ENCODE measurements around the gene CLEC1B.
"Not testable (repeated sequence)": the region's sequence is repeated elsewhere in the genome, so short reads cannot be mapped to it uniquely, and the experiment has no call there.

CLEC1B gene

GRCh38 chr12:10018386-10018785 lies 19.5 kb upstream of the CLEC1B start:
- Histone ChIP-seq H3K27me3 (ENCODE audit: control insufficient read depth, insufficient read depth, low read length) (no peaks in the 10 kb centered on the region), H3K4me3 (ENCODE audit: low read length) (no peak overlapping the region), H3K9ac (ENCODE audit: low read length) (no peak overlapping the region), H3K9me3 (ENCODE audit: control insufficient read depth, low read depth, low read length) (no peaks in the 10 kb centered on the region), H3K4me1 (ENCODE audit: control insufficient read depth, low read depth, low read length) (peaks cover 10% of the 10 kb centered on the region), H3K27ac (ENCODE audit: low read length) (no peak overlapping the region), H3K36me3 (ENCODE audit: control insufficient read depth, low read depth, low read length) (no peaks in the 10 kb centered on the region)

DNA sequence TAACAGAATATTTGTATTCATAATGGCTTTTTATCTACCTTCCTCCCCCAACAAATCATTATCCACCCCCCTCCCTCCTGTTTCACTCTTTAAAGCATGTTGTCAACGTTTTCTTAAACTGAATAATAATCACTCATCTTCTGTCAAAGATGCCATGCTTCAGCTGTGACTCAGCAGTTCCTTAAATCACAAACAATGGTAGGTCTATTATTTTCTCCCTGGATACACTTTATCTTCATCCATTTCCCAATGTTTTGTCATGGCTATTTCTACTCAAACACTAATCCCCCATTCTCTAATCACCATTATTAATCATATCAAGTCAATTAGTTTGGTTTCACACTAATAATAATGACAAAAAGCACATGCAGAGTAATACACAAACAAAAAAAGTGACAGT lies 18.0 kb upstream of the CLEC1B start:
- no peaks in the 10 kb centered on the region for H3K9me3 ChIP-seq (ENCODE audit: control insufficient read depth, low read depth, low read length)
- no peak overlapping the region for H3K4me3 ChIP-seq (ENCODE audit: low read length)
- H3K9ac ChIP-seq (ENCODE audit: low read length), result no peak overlapping the region
- H3K27me3 ChIP-seq (ENCODE audit: control insufficient read depth, insufficient read depth, low read length), result no peaks in the 10 kb centered on the region
- no peaks in the 10 kb centered on the region for H3K36me3 ChIP-seq (ENCODE audit: control insufficient read depth, low read depth, low read length)
- no peak overlapping the region for H3K27ac ChIP-seq (ENCODE audit: low read length)
- peaks cover 10% of the 10 kb centered on the region for H3K4me1 ChIP-seq (ENCODE audit: control insufficient read depth, low read depth, low read length)

DNA sequence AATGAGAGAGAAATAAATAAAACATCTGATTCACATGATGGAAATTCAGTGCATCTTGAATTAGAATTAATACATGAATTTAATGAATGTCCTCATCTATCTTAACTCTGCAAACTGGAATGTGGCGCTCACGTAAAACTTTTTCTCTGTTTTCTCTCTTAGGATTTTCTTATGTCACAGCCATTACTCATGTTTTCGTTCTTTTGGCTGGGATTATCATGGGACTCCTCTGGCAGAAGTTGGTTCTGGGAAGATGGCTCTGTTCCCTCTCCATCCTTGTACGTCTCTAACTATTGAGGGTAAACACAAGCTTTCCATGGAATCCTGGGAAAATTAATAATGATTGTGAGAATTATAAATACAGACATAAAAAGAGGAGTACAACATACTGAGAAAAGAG lies 16.5 kb upstream of the CLEC1B start:
- Histone ChIP-seq H3K4me1 (ENCODE audit: control insufficient read depth, low read depth, low read length) (peaks cover 10% of the 10 kb centered on the region), H3K9ac (ENCODE audit: low read length) (no peak overlapping the region), H3K9me3 (ENCODE audit: control insufficient read depth, low read depth, low read length) (no peaks in the 10 kb centered on the region), H3K4me3 (ENCODE audit: low read length) (no peak overlapping the region), H3K27ac (ENCODE audit: low read length) (no peak overlapping the region), H3K36me3 (ENCODE audit: control insufficient read depth, low read depth, low read length) (no peaks in the 10 kb centered on the region), H3K27me3 (ENCODE audit: control insufficient read depth, insufficient read depth, low read length) (no peaks in the 10 kb centered on the region)

- H3K27ac ChIP-seq (ENCODE audit: low read length), result no peak overlapping the region
- no peaks in the 10 kb centered on the region for H3K36me3 ChIP-seq (ENCODE audit: control insufficient read depth, low read depth, low read length)
- H3K9me3 ChIP-seq (ENCODE audit: control insufficient read depth, low read depth, low read length), result no peaks in the 10 kb centered on the region
- H3K4me1 ChIP-seq (ENCODE audit: control insufficient read depth, low read depth, low read length), result peaks cover 10% of the 10 kb centered on the region
- H3K9ac ChIP-seq (ENCODE audit: low read length), result no peak overlapping the region
- H3K27me3 ChIP-seq (ENCODE audit: control insufficient read depth, insufficient read depth, low read length), result no peaks in the 10 kb centered on the region
- H3K4me3 ChIP-seq (ENCODE audit: low read length), result no peak overlapping the region
Observed at GRCh38 chr12:10012630-10013330, 13.9 kb upstream of the CLEC1B start.

- no peak overlapping the region for H3K27ac ChIP-seq (ENCODE audit: low read length)
Observed at GRCh38 chr12:10001171-10001776, 2.4 kb upstream of the CLEC1B start.

DNA sequence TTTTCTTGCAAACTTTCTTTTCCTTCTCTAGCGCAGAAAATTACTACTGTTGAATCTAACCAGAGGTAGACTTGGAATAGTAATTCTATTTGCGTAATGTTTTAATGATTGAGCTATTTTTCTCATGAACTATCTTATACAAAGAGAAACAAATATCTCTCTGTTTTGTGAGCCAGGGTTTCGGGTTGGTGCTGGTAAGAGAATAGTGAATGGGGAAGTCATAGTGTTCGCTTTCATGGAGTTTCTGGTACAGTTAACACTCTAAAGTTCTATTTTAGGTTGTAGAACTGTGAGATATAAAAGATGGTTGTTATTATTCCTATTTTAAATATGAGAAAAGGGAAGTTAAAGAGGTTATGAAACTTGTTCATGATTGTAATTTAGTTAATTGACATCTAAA lies 6.6 kb downstream of the CLEC1B start:
- H3K27me3 ChIP-seq (ENCODE audit: control insufficient read depth, insufficient read depth, low read length), result no peaks in the 10 kb centered on the region
- no peak overlapping the region for H3K9ac ChIP-seq (ENCODE audit: low read length)
- H3K27ac ChIP-seq (ENCODE audit: low read length), result no peak overlapping the region
- no peaks in the 10 kb centered on the region for H3K4me1 ChIP-seq (ENCODE audit: control insufficient read depth, low read depth, low read length)
- no peak overlapping the region for H3K4me3 ChIP-seq (ENCODE audit: low read length)
- H3K9me3 ChIP-seq (ENCODE audit: control insufficient read depth, low read depth, low read length), result no peaks in the 10 kb centered on the region
- no peaks in the 10 kb centered on the region for H3K36me3 ChIP-seq (ENCODE audit: control insufficient read depth, low read depth, low read length)

More at GRCh38 chr12:10001171-10001776, 2.4 kb upstream of the CLEC1B start:
- no peaks in the 10 kb centered on the region for H3K27me3 ChIP-seq (ENCODE audit: control insufficient read depth, insufficient read depth, low read length)
- H3K36me3 ChIP-seq (ENCODE audit: control insufficient read depth, low read depth, low read length), result no peaks in the 10 kb centered on the region
- no peak overlapping the region for H3K9ac ChIP-seq (ENCODE audit: low read length)
- no peak overlapping the region for H3K4me3 ChIP-seq (ENCODE audit: low read length)
- no peaks in the 10 kb centered on the region for H3K4me1 ChIP-seq (ENCODE audit: control insufficient read depth, low read depth, low read length)
- no peaks in the 10 kb centered on the region for H3K9me3 ChIP-seq (ENCODE audit: control insufficient read depth, low read depth, low read length)

DNA sequence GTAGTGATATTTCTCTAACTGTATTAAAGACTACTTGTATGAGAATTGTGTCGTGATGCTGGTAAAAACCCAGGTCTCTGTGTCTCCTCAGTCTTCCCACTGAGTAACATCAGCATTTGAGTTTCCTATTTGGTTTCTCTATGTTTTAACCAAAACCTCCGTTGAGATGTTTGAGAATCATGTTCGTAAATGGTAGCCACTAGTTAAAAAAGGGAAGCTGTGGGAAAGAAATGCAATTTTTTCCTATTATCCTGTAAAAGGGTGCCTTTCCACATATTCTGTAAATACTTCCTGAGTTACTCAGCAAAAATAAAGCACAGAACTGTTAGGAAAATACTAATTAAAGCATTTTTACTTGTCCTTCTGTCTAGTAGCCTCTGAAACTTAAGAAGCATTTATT lies 7.0 kb downstream of the CLEC1B start:
- H3K27ac ChIP-seq (ENCODE audit: low read length), result no peak overlapping the region
- no peaks in the 10 kb centered on the region for H3K27me3 ChIP-seq (ENCODE audit: control insufficient read depth, insufficient read depth, low read length)
- no peaks in the 10 kb centered on the region for H3K9me3 ChIP-seq (ENCODE audit: control insufficient read depth, low read depth, low read length)
- H3K4me3 ChIP-seq (ENCODE audit: low read length), result no peak overlapping the region
- no peak overlapping the region for H3K9ac ChIP-seq (ENCODE audit: low read length)
- no peaks in the 10 kb centered on the region for H3K4me1 ChIP-seq (ENCODE audit: control insufficient read depth, low read depth, low read length)
- H3K36me3 ChIP-seq (ENCODE audit: control insufficient read depth, low read depth, low read length), result no peaks in the 10 kb centered on the region

GRCh38 chr12:9980126-9980525 lies 18.8 kb downstream of the CLEC1B start:
- Histone ChIP-seq H3K4me3 (ENCODE audit: low read length) (no peak overlapping the region), H3K36me3 (ENCODE audit: control insufficient read depth, low read depth, low read length) (no peaks in the 10 kb centered on the region), H3K27me3 (ENCODE audit: control insufficient read depth, insufficient read depth, low read length) (no peaks in the 10 kb centered on the region), H3K4me1 (ENCODE audit: control insufficient read depth, low read depth, low read length) (peaks cover 4% of the 10 kb centered on the region), H3K9me3 (ENCODE audit: control insufficient read depth, low read depth, low read length) (peaks cover 7% of the 10 kb centered on the region), H3K9ac (ENCODE audit: low read length) (no peak overlapping the region), H3K27ac (ENCODE audit: low read length) (no peak overlapping the region)

- no peaks in the 10 kb centered on the region for H3K36me3 ChIP-seq (ENCODE audit: control insufficient read depth, low read depth, low read length)
- H3K4me1 ChIP-seq (ENCODE audit: control insufficient read depth, low read depth, low read length), result no peaks in the 10 kb centered on the region
Observed at GRCh38 chr12:9977916-9978315, 21.0 kb downstream of the CLEC1B start.

GRCh38 chr12:9976626-9977025 lies 22.3 kb downstream of the CLEC1B start:
- not testable (repeated sequence) for H3K27me3 ChIP-seq (ENCODE audit: control insufficient read depth, insufficient read depth, low read length); H3K4me3 ChIP-seq (ENCODE audit: low read length); H3K9ac ChIP-seq (ENCODE audit: low read length); H3K4me1 ChIP-seq (ENCODE audit: control insufficient read depth, low read depth, low read length); H3K9me3 ChIP-seq (ENCODE audit: control insufficient read depth, low read depth, low read length); H3K36me3 ChIP-seq (ENCODE audit: control insufficient read depth, low read depth, low read length); H3K27ac ChIP-seq (ENCODE audit: low read length)

More at GRCh38 chr12:9977916-9978315, 21.0 kb downstream of the CLEC1B start:
- Histone ChIP-seq H3K4me3 (ENCODE audit: low read length) (no peak overlapping the region), H3K9me3 (ENCODE audit: control insufficient read depth, low read depth, low read length) (peaks cover 7% of the 10 kb centered on the region), H3K27me3 (ENCODE audit: control insufficient read depth, insufficient read depth, low read length) (no peaks in the 10 kb centered on the region), H3K27ac (ENCODE audit: low read length) (no peak overlapping the region), H3K9ac (ENCODE audit: low read length) (no peak overlapping the region)

DNA sequence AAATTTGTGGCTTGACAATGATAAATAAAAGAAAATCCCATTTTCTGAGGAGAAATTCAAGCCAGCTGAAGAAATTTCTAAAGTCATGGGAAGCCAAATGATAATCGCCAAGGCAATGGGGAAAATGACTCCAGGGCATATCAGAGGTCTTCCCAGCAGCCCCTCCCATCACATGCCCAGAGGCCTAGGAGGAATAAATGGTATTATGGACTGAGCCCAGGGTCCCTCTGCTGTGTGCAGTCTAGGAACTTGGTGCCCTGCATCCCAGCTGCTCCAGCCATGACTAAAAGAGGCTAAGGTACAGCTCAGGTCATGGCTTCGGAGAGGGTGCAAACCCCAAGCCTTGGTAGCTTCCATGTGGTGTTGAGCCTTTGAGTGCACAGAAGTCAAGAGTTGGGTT lies 23.3 kb downstream of the CLEC1B start:
- Histone ChIP-seq H3K27me3 (ENCODE audit: control insufficient read depth, insufficient read depth, low read length) (no peaks in the 10 kb centered on the region), H3K4me3 (ENCODE audit: low read length) (no peak overlapping the region), H3K9ac (ENCODE audit: low read length) (no peak overlapping the region), H3K36me3 (ENCODE audit: control insufficient read depth, low read depth, low read length) (no peaks in the 10 kb centered on the region), H3K9me3 (ENCODE audit: control insufficient read depth, low read depth, low read length) (peaks cover 7% of the 10 kb centered on the region), H3K4me1 (ENCODE audit: control insufficient read depth, low read depth, low read length) (no peaks in the 10 kb centered on the region), H3K27ac (ENCODE audit: low read length) (no peak overlapping the region)

DNA sequence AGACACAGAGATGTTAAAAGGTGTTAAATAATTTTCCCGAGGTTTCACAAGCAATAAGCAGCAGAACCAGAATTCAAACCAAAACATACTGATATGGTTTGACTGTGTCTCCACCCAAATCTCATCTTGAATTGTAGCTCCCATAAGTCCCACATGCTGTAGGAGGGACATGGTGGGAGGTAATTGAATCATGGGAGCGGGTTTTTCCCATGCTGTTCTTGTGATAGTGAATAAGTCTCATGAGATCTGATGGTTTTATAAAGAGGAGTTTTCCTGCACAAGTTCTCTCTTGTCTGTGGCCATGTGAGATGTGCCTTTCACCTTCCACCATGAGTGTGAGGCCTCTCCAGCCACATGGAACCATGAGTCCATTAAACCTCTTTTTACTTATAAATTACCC lies 24.2 kb downstream of the CLEC1B start:
- not testable (repeated sequence) for H3K27ac ChIP-seq (ENCODE audit: low read length); H3K36me3 ChIP-seq (ENCODE audit: control insufficient read depth, low read depth, low read length); H3K9ac ChIP-seq (ENCODE audit: low read length); H3K9me3 ChIP-seq (ENCODE audit: control insufficient read depth, low read depth, low read length); H3K4me1 ChIP-seq (ENCODE audit: control insufficient read depth, low read depth, low read length); H3K4me3 ChIP-seq (ENCODE audit: low read length); H3K27me3 ChIP-seq (ENCODE audit: control insufficient read depth, insufficient read depth, low read length)
